Measurements from ENCODE around the gene FOXR1.

The FOXR1 gene

DNA sequence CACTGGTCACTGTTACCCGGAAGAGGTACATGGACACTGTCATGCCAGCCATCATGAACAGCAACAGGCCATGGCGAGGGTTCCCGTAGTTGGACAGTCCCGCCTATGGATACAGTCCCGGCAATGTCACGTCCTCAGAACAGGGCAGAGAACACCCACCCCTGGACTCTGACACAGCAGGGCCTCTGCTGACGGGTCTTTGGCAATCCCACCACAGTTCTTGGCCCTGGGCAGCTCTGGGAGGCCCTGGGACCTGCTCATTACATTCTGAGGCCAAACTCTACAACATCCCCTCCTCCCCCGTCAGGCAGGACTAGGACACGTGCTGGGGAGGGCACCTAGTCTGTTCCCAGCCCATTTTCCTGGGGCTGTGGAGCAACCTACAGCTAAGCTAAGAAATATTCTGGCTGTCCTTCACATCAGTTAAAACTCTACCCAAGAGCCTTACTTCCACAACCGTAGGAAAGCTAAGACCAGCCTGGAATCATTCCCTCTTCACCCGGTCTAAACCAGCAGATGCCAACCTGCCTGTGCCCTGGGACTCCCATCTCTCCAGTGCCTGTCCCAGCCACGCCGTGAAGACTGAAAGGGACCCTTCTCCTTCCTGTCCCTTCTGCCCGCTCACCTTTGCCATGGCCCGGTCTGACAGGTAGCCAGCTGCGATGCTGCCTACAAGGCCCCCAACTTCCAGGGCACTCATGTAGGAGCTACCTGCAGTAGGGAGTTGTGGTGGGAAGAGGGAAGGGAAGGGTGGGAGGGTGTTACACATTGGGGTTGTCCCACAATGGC, 54.6 kb downstream of the FOXR1 start:
- Histone ChIP-seq H3K27ac (ENCODE audit: low read length) (no peak overlapping the region), H3K36me3 (ENCODE audit: control insufficient read depth, insufficient read depth, low read length) (peaks cover 37% of the 10 kb centered on the region), H3K4me3 (ENCODE audit: low read length) (no peak overlapping the region), H3K4me1 (ENCODE audit: control insufficient read depth, insufficient read depth, low read length) (peaks cover 8% of the 10 kb centered on the region), H3K9me3 (ENCODE audit: control insufficient read depth, insufficient read depth, low read length) (no peaks in the 10 kb centered on the region), H3K27me3 (ENCODE audit: control insufficient read depth, insufficient read depth, low read length) (no peaks in the 10 kb centered on the region)
- no peak for DNase-seq (ENCODE audit: low read depth, low spot score)
- no CpG with 5 or more reads among the region's 16 CpGs for WGBS (ENCODE audit: insufficient coverage, insufficient read length)

GRCh38 chr11:119026970-119027369, 55.4 kb downstream of the FOXR1 start:
- Histone ChIP-seq H3K4me1 (ENCODE audit: control insufficient read depth, insufficient read depth, low read length) (peaks cover 8% of the 10 kb centered on the region), H3K36me3 (ENCODE audit: control insufficient read depth, insufficient read depth, low read length) (peaks cover 37% of the 10 kb centered on the region), H3K4me3 (ENCODE audit: low read length) (no peak overlapping the region), H3K27ac (ENCODE audit: low read length) (no peak overlapping the region), H3K27me3 (ENCODE audit: control insufficient read depth, insufficient read depth, low read length) (no peaks in the 10 kb centered on the region), H3K9me3 (ENCODE audit: control insufficient read depth, insufficient read depth, low read length) (no peaks in the 10 kb centered on the region)
- WGBS (ENCODE audit: insufficient coverage, insufficient read length), result no CpG with 5 or more reads among the region's 2 CpGs
- DNase-seq (ENCODE audit: low read depth, low spot score), result no peak

DNA sequence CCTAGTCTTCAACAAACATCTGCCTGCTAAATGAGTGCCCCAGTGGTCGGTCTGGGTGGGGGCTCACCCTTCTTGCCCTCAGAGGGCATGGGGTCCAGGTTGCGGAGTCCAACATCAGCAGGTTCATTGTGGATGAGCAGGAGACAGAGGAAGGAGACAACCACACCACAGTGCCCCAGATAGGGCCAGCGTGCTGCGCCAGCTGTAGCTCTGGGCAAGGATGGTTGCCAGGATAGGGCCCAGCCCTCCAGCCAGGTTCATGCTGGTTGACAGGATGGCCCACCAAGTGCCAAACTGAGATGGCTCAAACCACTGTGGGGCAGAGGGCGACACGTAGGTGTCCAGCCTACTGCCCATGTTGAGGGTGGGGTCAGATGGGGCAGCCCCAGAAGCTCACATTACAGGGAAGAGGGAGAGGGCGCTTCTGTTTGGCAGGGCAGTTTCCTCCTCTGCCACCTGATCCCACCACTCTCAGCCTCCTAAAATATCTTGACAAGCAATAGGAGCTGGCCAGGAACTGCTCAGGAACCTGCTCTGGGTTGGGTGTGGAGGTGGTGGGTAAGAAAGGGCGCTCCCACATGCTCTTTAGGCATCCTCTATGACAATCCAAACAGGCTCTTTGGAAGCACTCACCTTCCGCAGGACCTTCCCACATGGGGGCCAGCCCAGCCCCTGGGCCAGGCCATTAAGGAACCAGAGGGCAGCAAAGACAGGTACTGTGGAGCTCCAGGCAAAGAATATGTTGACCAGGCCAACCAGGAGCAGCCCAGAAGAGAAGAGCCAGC, 56.2 kb downstream of the FOXR1 start:
- peaks cover 37% of the 10 kb centered on the region for H3K36me3 ChIP-seq (ENCODE audit: control insufficient read depth, insufficient read depth, low read length)

GRCh38 chr11:119028346-119029068, 56.9 kb downstream of the FOXR1 start:
- WGBS (ENCODE audit: insufficient coverage, insufficient read length), result no CpG with 5 or more reads among the region's 9 CpGs
- no peak for DNase-seq (ENCODE audit: low read depth, low spot score)
- Histone ChIP-seq H3K4me1 (ENCODE audit: control insufficient read depth, insufficient read depth, low read length) (peaks cover 8% of the 10 kb centered on the region), H3K27ac (ENCODE audit: low read length) (no peak overlapping the region), H3K4me3 (ENCODE audit: low read length) (no peak overlapping the region), H3K9me3 (ENCODE audit: control insufficient read depth, insufficient read depth, low read length) (no peaks in the 10 kb centered on the region), H3K27me3 (ENCODE audit: control insufficient read depth, insufficient read depth, low read length) (no peaks in the 10 kb centered on the region), H3K36me3 (ENCODE audit: control insufficient read depth, insufficient read depth, low read length) (peaks cover 34% of the 10 kb centered on the region)

More for the DNA sequence above, 56.2 kb downstream of the FOXR1 start:
- no CpG with 5 or more reads among the region's 9 CpGs for WGBS (ENCODE audit: insufficient coverage, insufficient read length)
- Histone ChIP-seq H3K27me3 (ENCODE audit: control insufficient read depth, insufficient read depth, low read length) (no peaks in the 10 kb centered on the region), H3K4me3 (ENCODE audit: low read length) (no peak overlapping the region), H3K4me1 (ENCODE audit: control insufficient read depth, insufficient read depth, low read length) (peaks cover 8% of the 10 kb centered on the region), H3K27ac (ENCODE audit: low read length) (no peak overlapping the region), H3K9me3 (ENCODE audit: control insufficient read depth, insufficient read depth, low read length) (no peaks in the 10 kb centered on the region)
- no peak for DNase-seq (ENCODE audit: low read depth, low spot score)

GRCh38 chr11:119029069-119029339, 57.4 kb downstream of the FOXR1 start:
- H3K4me3 ChIP-seq (ENCODE audit: low read length), result no peak overlapping the region
- no CpG with 5 or more reads among the region's 1 CpG for WGBS (ENCODE audit: insufficient coverage, insufficient read length)
- H3K4me1 ChIP-seq (ENCODE audit: control insufficient read depth, insufficient read depth, low read length), result peaks cover 8% of the 10 kb centered on the region
- DNase-seq (ENCODE audit: low read depth, low spot score), result no peak
- H3K36me3 ChIP-seq (ENCODE audit: control insufficient read depth, insufficient read depth, low read length), result peaks cover 30% of the 10 kb centered on the region
- no peaks in the 10 kb centered on the region for H3K9me3 ChIP-seq (ENCODE audit: control insufficient read depth, insufficient read depth, low read length)
- no peaks in the 10 kb centered on the region for H3K27me3 ChIP-seq (ENCODE audit: control insufficient read depth, insufficient read depth, low read length)
- no peak overlapping the region for H3K27ac ChIP-seq (ENCODE audit: low read length)

GRCh38 chr11:119029340-119030028, 57.9 kb downstream of the FOXR1 start:
- Histone ChIP-seq H3K27ac (ENCODE audit: low read length) (no peak overlapping the region), H3K4me3 (ENCODE audit: low read length) (peak overlapping the region; percentile 79; the same call in 1 of the 2 replicates), H3K36me3 (ENCODE audit: control insufficient read depth, insufficient read depth, low read length) (peaks cover 29% of the 10 kb centered on the region), H3K4me1 (ENCODE audit: control insufficient read depth, insufficient read depth, low read length) (peaks cover 8% of the 10 kb centered on the region), H3K9me3 (ENCODE audit: control insufficient read depth, insufficient read depth, low read length) (no peaks in the 10 kb centered on the region), H3K27me3 (ENCODE audit: control insufficient read depth, insufficient read depth, low read length) (no peaks in the 10 kb centered on the region)
- no peak for DNase-seq (ENCODE audit: low read depth, low spot score)
- no CpG with 5 or more reads among the region's 10 CpGs for WGBS (ENCODE audit: insufficient coverage, insufficient read length)

GRCh38 chr11:119030029-119030328, 58.4 kb downstream of the FOXR1 start:
- Histone ChIP-seq H3K27ac (ENCODE audit: low read length) (no peak overlapping the region), H3K36me3 (ENCODE audit: control insufficient read depth, insufficient read depth, low read length) (peaks cover 26% of the 10 kb centered on the region), H3K9me3 (ENCODE audit: control insufficient read depth, insufficient read depth, low read length) (no peaks in the 10 kb centered on the region), H3K4me3 (ENCODE audit: low read length) (peak overlapping the region; percentile 79; the same call in 1 of the 2 replicates), H3K4me1 (ENCODE audit: control insufficient read depth, insufficient read depth, low read length) (peaks cover 8% of the 10 kb centered on the region), H3K27me3 (ENCODE audit: control insufficient read depth, insufficient read depth, low read length) (no peaks in the 10 kb centered on the region)
- no peak for DNase-seq (ENCODE audit: low read depth, low spot score)
- no CpG with 5 or more reads among the region's 13 CpGs for WGBS (ENCODE audit: insufficient coverage, insufficient read length)

DNA sequence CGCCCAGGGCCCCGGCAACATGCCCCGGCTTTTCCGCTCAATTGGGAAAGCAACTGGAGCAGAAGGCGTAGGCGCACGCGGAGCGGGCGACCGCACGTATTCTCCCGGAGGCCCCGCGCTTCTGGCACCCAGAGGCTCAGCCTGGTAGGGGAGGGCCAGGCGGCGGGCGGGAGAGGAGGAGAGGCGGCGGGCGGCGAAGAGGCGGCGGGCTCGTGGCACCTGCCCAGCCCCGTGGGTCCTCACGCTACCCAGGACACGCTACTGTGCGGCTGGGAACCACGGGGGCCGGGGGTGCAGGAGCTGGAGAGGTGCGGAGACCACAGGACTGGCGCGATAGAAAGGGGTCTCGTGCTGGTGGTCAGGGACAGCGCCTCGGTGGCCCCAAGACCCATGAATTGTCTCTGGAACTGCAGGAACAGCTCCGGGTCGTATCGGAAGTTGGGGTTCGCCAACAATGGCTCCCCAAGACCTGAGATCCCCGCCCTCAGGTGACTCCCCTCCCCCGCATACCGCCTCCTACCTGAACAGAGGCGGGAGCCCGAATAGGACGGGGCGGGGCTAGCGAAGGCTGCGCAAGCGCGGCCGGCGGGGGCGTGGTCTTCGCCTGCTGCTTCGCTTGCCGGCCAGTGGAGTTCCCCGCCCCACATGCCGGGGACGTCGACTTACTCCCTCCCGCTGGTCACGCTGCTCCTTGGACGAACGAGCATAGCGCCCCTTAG, 58.9 kb downstream of the FOXR1 start, which contains the start of gene SLC37A4:
SLC37A4 (minus strand) TSS at position 549 of the 719 bp plus-strand sequence.
- H3K4me3 ChIP-seq (ENCODE audit: low read length), result peak within 1 kb of the TSS; percentile 79; the same call in 1 of the 2 replicates

More for the DNA sequence above, 58.9 kb downstream of the FOXR1 start, which contains the start of gene SLC37A4:
- H3K4me1 ChIP-seq (ENCODE audit: control insufficient read depth, insufficient read depth, low read length), result peaks cover 8% of the 10 kb centered on the region
- no peaks in the 10 kb centered on the region for H3K9me3 ChIP-seq (ENCODE audit: control insufficient read depth, insufficient read depth, low read length)
- no peak within 1 kb of the TSS for H3K27ac ChIP-seq (ENCODE audit: low read length)
- no peaks in the 10 kb centered on the region for H3K27me3 ChIP-seq (ENCODE audit: control insufficient read depth, insufficient read depth, low read length)
- DNase-seq (ENCODE audit: low read depth, low spot score), result peak; percentile 98
- peaks cover 21% of the 10 kb centered on the region for H3K36me3 ChIP-seq (ENCODE audit: control insufficient read depth, insufficient read depth, low read length)
- no CpG with 5 or more reads among the region's 67 CpGs for WGBS (ENCODE audit: insufficient coverage, insufficient read length)

Data from iPS DF 6.9 (cell line).